Lower lobe of right lung (tissue), 2 donors: Measurements from ENCODE around the gene ANKLE2. TPM values are rescaled to one million over a fixed set of nuclear protein-coding genes. Genes with fewer than 3 reads are reported as not detected.
"Not testable (repeated sequence)": the region's sequence is repeated elsewhere in the genome, so short reads cannot be mapped to it uniquely, and the experiment has no call there.

ENCODE experiments used
- ATAC-seq, 2 donors: fragments of 200-7000 bp; cut with Tn5 transposase; one replicate each; pipeline ENCODE4 v1.9.1; 2020 to 2022; ENCODE audit warnings: mild to moderate bottlenecking in 2 of 2, moderate library complexity in 2 of 2
- DNase-seq: peaks from one replicate; pipeline ENCODE4 v3.0.0-alpha.2; 2020
- H3K27ac ChIP-seq: fragments of 200-600 bp; one replicate; pipeline ENCODE4 v1.8.0; 2022
- H3K27me3 ChIP-seq: fragments of 200-600 bp; one replicate; pipeline ENCODE4 v1.8.0; 2022; ENCODE audit warnings: low read depth
- H3K36me3 ChIP-seq: fragments of 200-600 bp; one replicate; pipeline ENCODE4 v1.8.0; 2022; ENCODE audit warnings: mild to moderate bottlenecking
- H3K4me1 ChIP-seq: fragments of 200-600 bp; one replicate; pipeline ENCODE4 v1.8.0; 2022
- H3K4me3 ChIP-seq: fragments of 200-600 bp; one replicate; pipeline ENCODE4 v1.8.0; 2022; ENCODE audit warnings: mild to moderate bottlenecking
- H3K9me3 ChIP-seq: fragments of 200-600 bp; one replicate; pipeline ENCODE4 v1.8.0; 2022
- intact Hi-C: fragments of 100-400 bp; cut with DNase I; formaldehyde crosslinking; loops from one replicate; pipeline ENCODE4 v1.11.0; 2022
- total RNA-seq: library from RNA; stranded (reverse); fragmentation: NEBNext Ultra II Directional; extraction: Animal tissue kit (Norgen Biotek cat#: 25700); gene quantifications from one replicate; pipeline ENCODE4 v1.2.1, GENCODE V29; 2021
- TF ChIP-seq, protein P1 (sequence below): fragments of 200-600 bp; IDR thresholded peaks from one replicate; pipeline ENCODE4 v1.8.0; 2022; ENCODE audit warnings: antibody characterized with exemption, mild to moderate bottlenecking
- donor health status: DM: no; HTN: yes; CAD: no; lungs with severe emphysema.

ANKLE2 gene
- total RNA-seq, 1 donor from 2014 or later: 49.6 TPM

DNA sequence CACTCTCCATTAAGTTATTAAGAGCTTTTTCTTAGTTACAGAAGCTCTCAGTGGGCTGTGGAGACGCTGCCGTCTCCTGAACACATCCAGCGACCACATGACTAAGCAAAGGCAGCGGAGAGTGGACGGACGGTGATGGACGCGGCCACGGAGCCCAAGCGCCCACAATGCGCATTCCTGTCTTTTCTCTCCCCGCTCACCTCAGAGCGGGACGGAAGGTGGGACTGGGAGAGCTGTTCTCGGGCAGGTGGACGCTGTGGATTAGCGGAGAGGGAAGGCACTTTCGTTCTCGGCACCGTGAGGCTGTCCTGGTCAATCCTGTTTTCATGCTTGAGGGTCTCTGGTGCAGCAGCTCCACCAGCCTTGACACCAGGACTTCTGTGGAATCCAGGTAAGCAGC, 2.6 kb upstream of the ANKLE2 start:
- Histone ChIP-seq H3K9me3 (no peaks in the 10 kb centered on the region), H3K36me3 (no peaks in the 10 kb centered on the region), H3K4me3 (no peak overlapping the region), H3K27ac (no peak overlapping the region), H3K27me3 (no peaks in the 10 kb centered on the region), H3K4me1 (peaks cover 58% of the 10 kb centered on the region)
- TF ChIP-seq, protein P1, sequence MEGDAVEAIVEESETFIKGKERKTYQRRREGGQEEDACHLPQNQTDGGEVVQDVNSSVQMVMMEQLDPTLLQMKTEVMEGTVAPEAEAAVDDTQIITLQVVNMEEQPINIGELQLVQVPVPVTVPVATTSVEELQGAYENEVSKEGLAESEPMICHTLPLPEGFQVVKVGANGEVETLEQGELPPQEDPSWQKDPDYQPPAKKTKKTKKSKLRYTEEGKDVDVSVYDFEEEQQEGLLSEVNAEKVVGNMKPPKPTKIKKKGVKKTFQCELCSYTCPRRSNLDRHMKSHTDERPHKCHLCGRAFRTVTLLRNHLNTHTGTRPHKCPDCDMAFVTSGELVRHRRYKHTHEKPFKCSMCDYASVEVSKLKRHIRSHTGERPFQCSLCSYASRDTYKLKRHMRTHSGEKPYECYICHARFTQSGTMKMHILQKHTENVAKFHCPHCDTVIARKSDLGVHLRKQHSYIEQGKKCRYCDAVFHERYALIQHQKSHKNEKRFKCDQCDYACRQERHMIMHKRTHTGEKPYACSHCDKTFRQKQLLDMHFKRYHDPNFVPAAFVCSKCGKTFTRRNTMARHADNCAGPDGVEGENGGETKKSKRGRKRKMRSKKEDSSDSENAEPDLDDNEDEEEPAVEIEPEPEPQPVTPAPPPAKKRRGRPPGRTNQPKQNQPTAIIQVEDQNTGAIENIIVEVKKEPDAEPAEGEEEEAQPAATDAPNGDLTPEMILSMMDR: no peak
- DNase-seq (no peak), ATAC-seq (no peak)
- intact Hi-C loops: no loop called here

DNA sequence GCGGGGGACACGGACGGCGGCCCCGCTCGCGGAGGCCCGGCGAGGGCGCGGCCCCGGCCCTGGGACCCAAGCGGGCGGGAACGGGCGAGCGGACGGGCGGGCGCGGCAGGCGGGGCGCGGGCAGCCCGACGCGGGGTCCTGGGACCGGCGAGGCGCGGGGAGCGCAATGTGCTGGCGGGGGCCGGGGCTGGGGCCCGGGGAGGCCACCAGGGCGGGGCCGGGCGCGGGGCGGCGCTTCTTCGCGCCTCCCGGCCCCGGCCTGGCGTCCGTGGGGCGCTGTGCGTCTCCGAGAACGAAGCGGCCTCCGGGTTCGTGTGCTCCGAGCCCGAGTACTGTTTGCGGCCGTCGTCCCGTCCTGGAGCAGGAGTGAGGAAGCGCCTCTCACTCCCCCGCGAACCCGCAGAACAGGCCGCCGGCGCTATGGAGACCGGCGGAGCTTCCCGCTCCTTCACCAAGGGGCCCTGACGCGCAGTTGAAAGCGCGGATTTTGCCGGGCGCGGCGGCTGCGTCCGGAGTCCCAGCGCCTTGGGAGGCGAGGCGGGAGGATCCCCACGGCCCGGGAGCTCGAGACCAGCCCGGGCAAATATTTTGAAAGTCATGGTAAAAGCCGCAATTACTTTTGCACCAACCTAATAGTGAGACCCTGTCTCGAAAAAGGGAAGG, 420 bp upstream of the ANKLE2 start:
- no peaks in the 10 kb centered on the region for H3K27me3 ChIP-seq
- TF ChIP-seq, protein P1: peak; percentile 39
- H3K4me1 ChIP-seq: peaks cover 41% of the 10 kb centered on the region
- H3K27ac ChIP-seq: peak overlapping the region; percentile 97
- intact Hi-C loops: no loop called here
- no peaks in the 10 kb centered on the region for H3K9me3 ChIP-seq
- peak overlapping the region; percentile 70 for H3K4me3 ChIP-seq
- peak; percentile 93 to 96 for ATAC-seq
- H3K36me3 ChIP-seq: peaks cover 10% of the 10 kb centered on the region
- DNase-seq: peak; percentile 91

DNA sequence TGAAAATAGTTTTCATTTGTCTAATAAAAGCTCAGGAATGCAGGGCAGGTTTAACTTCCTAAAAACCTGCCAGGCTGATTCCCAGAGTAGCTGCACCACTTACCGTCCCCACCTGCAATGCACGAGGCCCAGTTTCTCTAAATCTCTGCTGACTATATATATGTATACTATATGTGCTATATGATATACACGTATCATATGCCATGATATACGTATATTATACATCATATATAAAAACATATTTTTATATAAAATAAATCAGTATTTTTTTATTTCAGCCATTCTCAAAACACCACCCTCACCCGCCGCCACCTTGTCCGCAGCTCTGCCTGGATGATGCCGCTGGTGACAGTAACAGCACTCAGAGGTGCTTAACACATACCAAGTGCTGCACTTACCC, 2.3 kb downstream of the ANKLE2 start:
- Histone ChIP-seq H3K4me1 (peaks cover 28% of the 10 kb centered on the region), H3K27me3 (no peaks in the 10 kb centered on the region), H3K36me3 (peaks cover 26% of the 10 kb centered on the region), H3K4me3 (no peak overlapping the region), H3K27ac (no peak overlapping the region), H3K9me3 (no peaks in the 10 kb centered on the region)
- TF ChIP-seq, protein P1: no peak
- ATAC-seq (no peak), DNase-seq (no peak)
- intact Hi-C loops: no loop called here

DNA sequence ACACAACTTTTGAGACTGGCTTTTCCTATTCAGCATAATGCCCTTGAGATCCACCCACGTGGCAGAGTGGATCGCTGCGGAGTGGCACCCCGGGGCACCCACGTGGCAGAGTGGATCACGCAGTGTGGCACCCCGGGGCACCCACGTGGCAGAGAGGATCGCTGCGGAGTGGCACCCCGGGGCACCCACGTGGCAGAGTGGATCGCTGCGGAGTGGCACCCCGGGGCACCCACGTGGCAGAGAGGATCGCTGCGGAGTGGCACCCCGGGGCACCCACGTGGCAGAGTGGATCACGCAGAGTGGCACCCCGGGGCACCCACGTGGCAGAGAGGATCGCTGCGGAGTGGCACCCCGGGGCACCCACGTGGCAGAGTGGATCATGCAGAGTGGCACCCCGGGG, 2.8 kb downstream of the ANKLE2 start:
- intact Hi-C loops: not testable (repeated sequence)

DNA sequence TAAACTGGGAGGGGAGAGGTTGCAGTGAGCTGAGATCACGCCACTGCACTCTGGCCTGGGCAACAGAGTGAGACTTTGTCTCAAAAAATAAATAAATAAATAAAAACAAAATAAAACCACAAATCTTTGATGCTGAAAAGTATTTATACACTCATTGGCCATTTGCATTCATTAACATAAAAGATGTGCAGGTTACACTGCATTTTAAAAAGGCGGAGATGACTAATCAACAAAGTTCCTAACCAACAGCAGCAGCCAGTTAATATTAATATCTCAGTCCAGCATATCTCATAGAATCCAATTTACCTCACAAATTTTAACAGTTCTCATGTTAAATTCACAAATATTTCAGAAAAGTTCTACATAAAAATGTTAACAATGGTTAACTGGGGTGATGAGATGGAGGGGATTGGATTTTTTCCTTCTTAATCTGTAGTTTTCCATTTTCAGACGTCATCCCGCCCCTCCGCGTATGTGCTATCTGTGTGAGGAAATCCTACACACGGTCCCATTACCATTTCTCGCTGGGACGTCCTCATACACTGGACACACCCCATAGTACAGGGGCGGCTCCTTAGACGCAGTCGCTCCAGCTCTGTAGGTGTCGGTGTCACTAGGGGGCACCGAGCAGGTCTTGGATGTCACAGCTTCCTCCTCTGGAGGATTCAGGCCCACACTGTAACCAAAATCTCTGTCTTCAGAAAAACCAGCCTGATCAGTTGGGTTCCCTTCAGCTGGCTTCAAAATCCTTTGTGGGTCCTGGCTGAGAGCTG, 7.3 kb downstream of the ANKLE2 start:
- DNase-seq: peak; percentile 25
- no peak for ATAC-seq
- H3K27me3 ChIP-seq: no peaks in the 10 kb centered on the region
- intact Hi-C loops: no loop called here
- no peak overlapping the region for H3K4me3 ChIP-seq
- peaks cover 3% of the 10 kb centered on the region for H3K4me1 ChIP-seq
- no peak overlapping the region for H3K27ac ChIP-seq
- H3K9me3 ChIP-seq: no peaks in the 10 kb centered on the region
- TF ChIP-seq, protein P1: no peak
- H3K36me3 ChIP-seq: peaks cover 76% of the 10 kb centered on the region

More for the DNA sequence above, 2.8 kb downstream of the ANKLE2 start:
- H3K27me3 ChIP-seq, H3K9me3 ChIP-seq, DNase-seq, ATAC-seq, H3K27ac ChIP-seq, H3K4me3 ChIP-seq: not testable (repeated sequence)
- peaks cover 28% of the 10 kb centered on the region for H3K4me1 ChIP-seq
- H3K36me3 ChIP-seq: peaks cover 32% of the 10 kb centered on the region

DNA sequence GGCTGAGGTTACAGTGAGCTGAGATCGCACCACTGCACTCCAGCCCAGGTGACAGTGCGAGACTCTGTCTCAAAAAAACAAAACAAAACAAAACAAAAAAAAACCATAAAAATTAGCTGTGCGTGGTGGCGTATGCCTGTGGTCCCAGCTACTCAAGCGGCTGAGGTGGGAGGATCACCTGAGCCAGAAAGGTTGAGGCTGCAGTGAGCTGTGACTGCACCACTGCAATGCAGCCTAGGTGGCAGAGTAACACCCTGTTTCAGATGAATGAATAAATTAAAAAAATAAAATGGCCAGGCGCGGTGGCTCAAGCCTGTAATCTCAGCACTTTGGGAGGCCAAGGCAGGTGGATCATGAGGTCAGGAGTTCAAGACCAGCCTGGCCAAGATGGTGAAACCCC, 8.0 kb downstream of the ANKLE2 start:
- H3K4me3 ChIP-seq, H3K4me1 ChIP-seq, H3K9me3 ChIP-seq, H3K27me3 ChIP-seq, H3K27ac ChIP-seq, intact Hi-C loops, ATAC-seq: not testable (repeated sequence)
- H3K36me3 ChIP-seq: peaks cover 82% of the 10 kb centered on the region
- DNase-seq: peak; percentile 10
